Hematopoietic multipotent progenitor cell treated with erythropoietin and hydrocortisone succinate and interleukin-3 and kit ligand, for 8 days (in vitro differentiated cells): ENCODE measurements around the gene DEFB124.
"Not testable (repeated sequence)": the region's sequence is repeated elsewhere in the genome, so short reads cannot be mapped to it uniquely, and the experiment has no call there.

Source experiments
- DNase-seq: peaks from one replicate; pipeline ENCODE4 v3.0.0-alpha.2; 2015

DEFB124 gene

GRCh38 chr20:31474758-31475427, at the start of gene DEFB124, which contains the start of gene REM1:
DEFB124 (minus strand) TSS chr20:31475127; CDS start chr20:31473013, 2,114 bp downstream.
REM1 (plus strand) TSS chr20:31475288; CDS start chr20:31476446, 1,158 bp downstream.
- no peak for DNase-seq

- no peak for DNase-seq
Measured at GRCh38 chr20:31523361-31524283, 48.7 kb upstream of the DEFB124 start.

- DNase-seq, result no peak
Measured at GRCh38 chr20:31522731-31523130, 47.8 kb upstream of the DEFB124 start.

- not testable (repeated sequence) for DNase-seq
Measured at GRCh38 chr20:31521267-31521666, 46.3 kb upstream of the DEFB124 start.

- peak; percentile 71 for DNase-seq
Measured at GRCh38 chr20:31517373-31517772, 42.4 kb upstream of the DEFB124 start.

- DNase-seq, result no peak
Measured at GRCh38 chr20:31516651-31517050, 41.7 kb upstream of the DEFB124 start.

GRCh38 chr20:31516166-31516565, 41.2 kb upstream of the DEFB124 start:
- no peak for DNase-seq

- peak; percentile 32 for DNase-seq
Measured at GRCh38 chr20:31515775-31516107, 40.8 kb upstream of the DEFB124 start.

- DNase-seq, result no peak
Measured at GRCh38 chr20:31515072-31515774, 40.3 kb upstream of the DEFB124 start.

- peak; percentile 92 for DNase-seq
Measured at GRCh38 chr20:31514154-31515071, 39.5 kb upstream of the DEFB124 start, which contains the start of gene HM13. HM13 (plus strand) TSS chr20:31514442; CDS start chr20:31514552, 110 bp downstream.

- no peak for DNase-seq
Measured at GRCh38 chr20:31508517-31509244, 33.8 kb upstream of the DEFB124 start.

GRCh38 chr20:31505903-31506302, 31.0 kb upstream of the DEFB124 start:
- no peak for DNase-seq

GRCh38 chr20:31502884-31503673, 28.2 kb upstream of the DEFB124 start:
- DNase-seq, result peak; percentile 83

- no peak for DNase-seq
Measured at GRCh38 chr20:31500527-31500926, 25.6 kb upstream of the DEFB124 start.

GRCh38 chr20:31497838-31498540, 23.1 kb upstream of the DEFB124 start:
- DNase-seq, result peak; percentile 23

- DNase-seq, result no peak
Measured at GRCh38 chr20:31496761-31497295, 21.9 kb upstream of the DEFB124 start.

GRCh38 chr20:31494131-31494530, 19.2 kb upstream of the DEFB124 start:
- DNase-seq, result peak; percentile 6

- no peak for DNase-seq
Measured at GRCh38 chr20:31490752-31491151, 15.8 kb upstream of the DEFB124 start.

GRCh38 chr20:31489152-31489551, 14.2 kb upstream of the DEFB124 start:
- DNase-seq, result no peak

GRCh38 chr20:31488115-31488514, 13.2 kb upstream of the DEFB124 start:
- no peak for DNase-seq
